NB4 (cell line): ENCODE results near the gene PXN.

ENCODE experiments used
- DNase-seq: peaks from one replicate; pipeline ENCODE4 v3.0.0; 2010; ENCODE audit warnings: low read depth
- H3K4me3 ChIP-seq: one replicate; pipeline ENCODE4 v1.5.1; 2011; ENCODE audit warnings: mild to moderate bottlenecking, low read depth, low read length, moderate library complexity
- MYC ChIP-seq: IDR thresholded peaks from 2 replicates; pipeline ENCODE4 v1.6.1; 2011; ENCODE audit warnings: low read depth, low read length
- POLR2A ChIP-seq: IDR thresholded peaks from 2 replicates; pipeline ENCODE4 v1.6.1; 2011; ENCODE audit warnings: mild to moderate bottlenecking; ENCODE audit not compliant: insufficient read length; ENCODE audit errors: extremely low read depth
- TF ChIP-seq, protein P1 (sequence below): IDR thresholded peaks from one replicate; pipeline ENCODE4 v1.5.1; 2012; ENCODE audit warnings: low read depth, low read length
- TF ChIP-seq, protein P2 (sequence below): IDR thresholded peaks from 2 replicates; pipeline ENCODE4 v1.6.1; 2011; ENCODE audit warnings: low read depth, low read length

Gene PXN

DNA sequence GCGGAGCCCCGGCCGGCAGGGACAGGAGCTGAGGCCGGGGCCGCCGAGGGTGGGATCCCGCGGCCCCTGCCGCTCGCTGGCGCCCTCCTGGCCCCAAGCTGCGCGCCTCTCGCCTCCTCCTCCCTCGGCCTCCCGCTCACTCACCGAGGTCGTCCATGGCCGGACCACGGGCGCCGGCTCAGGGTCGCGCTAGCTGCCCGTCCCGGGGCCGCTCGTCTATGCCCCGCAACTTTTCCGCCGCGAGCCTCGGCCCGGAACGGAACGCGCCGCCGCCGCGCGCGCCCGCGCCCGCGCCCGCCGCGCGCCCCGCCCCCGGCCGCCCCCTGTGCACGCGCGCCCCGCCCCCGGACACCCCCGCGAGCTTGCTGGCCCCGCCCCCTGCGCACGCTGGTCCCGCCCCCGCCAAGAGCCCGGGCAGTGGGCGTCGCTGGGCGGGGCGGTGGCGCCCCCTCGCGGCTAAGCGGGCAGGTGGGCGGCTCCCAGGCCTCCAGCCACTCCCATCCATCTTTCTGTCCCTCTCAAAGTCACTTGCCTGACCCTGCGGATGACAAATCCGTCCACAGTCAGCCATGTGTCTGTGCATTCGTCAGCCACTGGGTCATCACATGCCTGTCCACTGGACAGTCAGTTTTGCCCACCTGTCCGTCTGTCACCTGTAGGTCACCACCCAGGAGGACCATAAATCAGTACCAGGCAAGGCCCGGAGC lies at the start of gene PXN:
TSS of gene PXN (minus strand) at position 258 of the 707 bp plus-strand sequence. CDS start at position 157, 101 bp downstream.
- H3K4me3 ChIP-seq, result peak within 1 kb of the TSS; percentile 37
- TF ChIP-seq, protein P1, sequence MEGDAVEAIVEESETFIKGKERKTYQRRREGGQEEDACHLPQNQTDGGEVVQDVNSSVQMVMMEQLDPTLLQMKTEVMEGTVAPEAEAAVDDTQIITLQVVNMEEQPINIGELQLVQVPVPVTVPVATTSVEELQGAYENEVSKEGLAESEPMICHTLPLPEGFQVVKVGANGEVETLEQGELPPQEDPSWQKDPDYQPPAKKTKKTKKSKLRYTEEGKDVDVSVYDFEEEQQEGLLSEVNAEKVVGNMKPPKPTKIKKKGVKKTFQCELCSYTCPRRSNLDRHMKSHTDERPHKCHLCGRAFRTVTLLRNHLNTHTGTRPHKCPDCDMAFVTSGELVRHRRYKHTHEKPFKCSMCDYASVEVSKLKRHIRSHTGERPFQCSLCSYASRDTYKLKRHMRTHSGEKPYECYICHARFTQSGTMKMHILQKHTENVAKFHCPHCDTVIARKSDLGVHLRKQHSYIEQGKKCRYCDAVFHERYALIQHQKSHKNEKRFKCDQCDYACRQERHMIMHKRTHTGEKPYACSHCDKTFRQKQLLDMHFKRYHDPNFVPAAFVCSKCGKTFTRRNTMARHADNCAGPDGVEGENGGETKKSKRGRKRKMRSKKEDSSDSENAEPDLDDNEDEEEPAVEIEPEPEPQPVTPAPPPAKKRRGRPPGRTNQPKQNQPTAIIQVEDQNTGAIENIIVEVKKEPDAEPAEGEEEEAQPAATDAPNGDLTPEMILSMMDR, result peak; percentile 69
- TF ChIP-seq, protein P2, sequence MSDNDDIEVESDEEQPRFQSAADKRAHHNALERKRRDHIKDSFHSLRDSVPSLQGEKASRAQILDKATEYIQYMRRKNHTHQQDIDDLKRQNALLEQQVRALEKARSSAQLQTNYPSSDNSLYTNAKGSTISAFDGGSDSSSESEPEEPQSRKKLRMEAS, result peak; percentile 51; the same call in 1 of the 2 replicates
- peak; percentile 48 for TF ChIP-seq POLR2A
- 0 out of 2 replicates have a peak, but pooled peaks have one; percentile 24 for TF ChIP-seq MYC
- DNase-seq, result peak; percentile 86

DNA sequence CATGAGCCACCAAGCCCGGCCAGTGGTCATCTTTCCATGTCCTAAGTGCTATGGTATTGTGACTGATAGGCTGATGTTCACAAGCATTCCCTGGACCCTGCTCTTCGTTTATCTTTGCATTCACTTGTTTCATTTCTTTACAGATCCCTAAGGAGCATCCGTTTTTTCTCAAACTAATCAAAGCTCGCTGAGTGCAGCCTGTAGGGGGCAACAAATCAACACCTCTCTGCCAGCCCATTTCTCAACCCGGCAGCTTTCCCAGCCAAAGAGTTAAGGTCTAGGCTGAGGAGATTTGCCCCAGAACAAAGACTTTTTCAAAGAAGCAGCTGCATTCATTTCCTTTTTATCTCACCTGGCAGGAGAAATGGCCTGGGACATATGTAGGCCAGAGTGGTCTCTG lies 48.7 kb upstream of the PXN start:
- TF ChIP-seq POLR2A (no peak), MYC (no peak)
- TF ChIP-seq, protein P2, result no peak
- TF ChIP-seq, protein P1, result peak; percentile 69
- peak; percentile 45 for DNase-seq
- no peak overlapping the region for H3K4me3 ChIP-seq

DNA sequence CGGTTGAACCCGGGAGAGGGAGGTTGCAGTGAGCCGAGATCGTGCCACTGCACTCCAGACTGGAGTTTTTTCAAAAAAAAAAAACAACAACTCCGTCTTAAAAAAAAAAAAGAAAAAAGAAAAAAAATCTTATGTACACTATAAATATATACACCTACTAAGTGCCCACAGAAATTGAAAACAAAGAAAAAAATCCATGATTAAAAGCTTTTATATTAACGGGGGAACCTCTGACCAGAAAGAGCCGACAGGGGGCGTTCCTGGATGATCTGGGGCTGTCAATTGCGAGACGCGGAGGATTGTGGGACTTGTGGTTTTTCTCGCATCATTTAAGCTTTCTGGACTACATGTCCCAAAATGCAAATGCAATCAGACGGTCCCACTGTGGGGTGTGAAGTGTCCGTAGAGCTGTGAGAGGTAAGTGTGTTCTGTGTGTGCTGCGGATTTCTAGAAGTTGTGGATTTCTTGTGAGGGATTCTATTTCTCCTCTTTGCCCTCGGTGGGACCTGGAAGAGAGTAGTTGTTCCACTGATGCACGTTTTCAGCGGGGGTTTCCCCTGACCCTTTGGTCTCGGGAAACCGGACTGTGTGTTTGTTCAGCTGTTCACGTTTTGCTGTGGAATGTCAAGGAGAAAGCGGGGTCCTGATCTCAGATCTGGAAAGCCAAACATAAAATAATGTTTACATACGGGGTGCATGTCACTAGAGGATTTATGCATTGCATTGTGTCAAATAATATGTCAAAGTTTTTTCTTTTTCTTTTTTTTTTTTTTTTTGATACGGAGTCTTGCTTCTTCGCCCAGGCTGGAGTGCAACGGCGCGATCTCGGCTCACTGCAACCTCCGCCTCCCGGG lies 36.7 kb upstream of the PXN start, which contains the start of gene SIRT4:
TSS of gene SIRT4 (plus strand) at position 360 of the 854 bp plus-strand sequence. CDS start 1,241 bp downstream, outside the sequence.
- DNase-seq, result peak; percentile 97
- TF ChIP-seq POLR2A (peak; percentile 17), MYC (peak; percentile 26; the same call in 1 of the 2 replicates)
- TF ChIP-seq, protein P1, result peak; percentile 96
- TF ChIP-seq, protein P2, result peak; percentile 60

DNA sequence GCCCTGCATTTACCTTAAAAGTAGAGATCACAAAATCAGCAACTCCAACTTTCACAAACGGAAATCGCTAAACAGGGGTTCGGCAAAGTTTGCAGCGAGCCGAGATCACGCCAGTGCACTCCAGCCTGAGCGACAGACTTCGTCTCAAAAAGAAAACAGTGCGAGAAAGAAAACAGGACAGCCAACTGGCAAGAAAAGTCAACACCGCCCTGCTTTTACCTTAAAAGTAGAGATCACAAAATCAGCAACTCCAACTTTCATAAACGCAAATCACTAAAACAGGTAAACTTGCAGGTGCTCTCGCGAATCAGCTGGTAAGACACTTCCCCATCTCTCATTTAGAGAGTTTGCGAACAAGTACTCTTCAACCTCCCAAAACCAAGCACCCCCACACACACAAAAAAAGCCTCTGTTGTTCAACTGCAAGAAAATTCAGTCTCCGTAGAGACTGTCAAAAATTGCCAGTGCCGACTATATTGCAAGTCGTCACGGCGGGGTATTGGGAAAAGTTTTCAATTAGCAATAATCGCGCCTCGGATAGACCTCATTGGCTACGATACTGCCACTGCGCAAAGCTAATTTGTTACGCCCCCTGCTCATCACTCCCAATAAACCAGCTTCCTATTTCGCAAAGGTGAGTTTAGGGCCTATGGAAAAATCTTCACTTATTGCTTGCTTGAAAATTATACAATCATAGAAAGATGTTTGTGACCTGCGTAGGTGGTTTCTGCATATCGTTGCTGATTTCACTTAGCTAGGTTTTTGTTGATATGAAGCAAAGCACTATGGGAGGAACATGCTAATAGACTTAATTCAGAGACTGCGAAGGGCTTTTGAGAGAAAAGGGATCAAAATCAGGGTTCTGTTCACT lies 27.4 kb upstream of the PXN start, which contains the start of gene RNU4-1:
TSS of gene RNU4-1 (minus strand) at position 577 of the 871 bp plus-strand sequence.
- H3K4me3 ChIP-seq, result peak within 1 kb of the TSS; percentile 67
- TF ChIP-seq, protein P1, result no peak
- TF ChIP-seq, protein P2, result peak; percentile 43
- TF ChIP-seq POLR2A (peak; percentile 99), MYC (peak; percentile 66)
- DNase-seq, result peak; percentile 99

More for the DNA sequence above, 36.7 kb upstream of the PXN start, which contains the start of gene SIRT4:
- H3K4me3 ChIP-seq, result peak within 1 kb of the TSS; percentile 70

DNA sequence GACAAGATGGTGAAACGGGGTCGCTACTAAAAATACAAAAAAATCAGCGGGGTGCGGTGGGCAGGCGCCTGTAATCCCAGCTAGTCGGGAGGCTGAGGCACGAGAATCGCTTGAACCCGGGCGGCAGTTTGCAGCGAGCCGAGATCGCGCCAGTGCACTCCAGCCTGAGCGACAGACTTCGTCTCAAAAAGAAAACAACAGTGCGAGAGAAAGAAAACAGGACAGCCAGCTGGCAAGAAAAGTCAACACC lies 26.8 kb upstream of the PXN start:
- H3K4me3 ChIP-seq, result peak overlapping the region; percentile 67
- DNase-seq, result no peak
- TF ChIP-seq MYC (no peak), POLR2A (no peak)
- TF ChIP-seq, protein P1, result no peak
- TF ChIP-seq, protein P2, result no peak
